A673 (cell line): ENCODE data around the gene SZRD1. TPM values are rescaled to one million over a fixed set of nuclear protein-coding genes. Genes with fewer than 3 reads are reported as not detected.

Source experiments
- BruUV-seq: library from RNA; stranded (reverse); fragments of 400-500 nt; replicated peaks from 2 replicates; lab custom pipeline; 2021; lab: Mats Ljungman, UMichigan
- CTCF ChIA-PET: fragments of 300-600 bp; sonication (Branson Sonifier 250); formaldehyde crosslinking; loops from one replicate; lab custom pipeline; 2022; ENCODE audit warnings: antibody characterized with exemption; lab: Charles Lee
- POLR2A ChIA-PET: fragments of 300-600 bp; sonication (Branson Sonifier 250); formaldehyde crosslinking; loops from one replicate; lab custom pipeline; 2022; ENCODE audit warnings: antibody characterized with exemption; ENCODE audit not compliant: low non-redundant PET; lab: Charles Lee
- DNase-seq: peaks from one replicate; pipeline ENCODE4 v3.0.0-alpha.2; 2015; ENCODE audit warnings: low spot score
- H3K27ac ChIP-seq: fragments of 200-600 bp; sonication (generic); 2 replicates; pipeline ENCODE4 v1.5.1; 2016; ENCODE audit warnings: mixed run types, low read depth, mild to moderate bottlenecking, mixed read lengths, antibody characterized with exemption, low read length; ENCODE audit not compliant: poor library complexity, severe bottlenecking
- H3K27me3 ChIP-seq: fragments of 200-600 bp; sonication (generic); replicated peaks from 2 replicates; pipeline ENCODE4 v1.6.1; 2017; ENCODE audit warnings: mixed run types, low read depth, mild to moderate bottlenecking, mixed read lengths, antibody characterized with exemption, low read length; ENCODE audit not compliant: insufficient read depth, poor library complexity
- H3K36me3 ChIP-seq: fragments of 200-600 bp; sonication (generic); 2 replicates; pipeline ENCODE4 v1.6.1; 2016; ENCODE audit warnings: mixed run types, mild to moderate bottlenecking, mixed read lengths, antibody characterized with exemption, low read length; ENCODE audit not compliant: insufficient read depth, poor library complexity, severe bottlenecking
- H3K4me1 ChIP-seq: fragments of 200-600 bp; sonication (generic); 2 replicates; pipeline ENCODE4 v1.6.1; 2017; ENCODE audit warnings: mixed run types, mild to moderate bottlenecking, mixed read lengths, antibody characterized with exemption, low read length; ENCODE audit not compliant: insufficient read depth, poor library complexity, severe bottlenecking
- H3K4me3 ChIP-seq: fragments of 200-600 bp; sonication (generic); 2 replicates; pipeline ENCODE4 v1.5.1; 2016; ENCODE audit warnings: low read depth, mixed run types, mild to moderate bottlenecking, mixed read lengths, low read length; ENCODE audit not compliant: poor library complexity, severe bottlenecking
- H3K9me3 ChIP-seq: fragments of 200-600 bp; sonication (generic); 2 replicates; pipeline ENCODE4 v1.6.1; 2016; ENCODE audit warnings: mixed run types, low read depth, mild to moderate bottlenecking, mixed read lengths, antibody characterized with exemption, low read length; ENCODE audit not compliant: poor library complexity, severe bottlenecking
- EZH2 ChIP-seq: fragments of 200-600 bp; sonication (generic); IDR thresholded peaks from 2 replicates; pipeline ENCODE4 v1.6.1; 2017; ENCODE audit warnings: borderline replicate concordance, low read depth, mild to moderate bottlenecking, mixed read lengths, antibody characterized with exemption, low read length; ENCODE audit not compliant: poor library complexity, severe bottlenecking
- intact Hi-C: fragments of 100-400 bp; cut with micrococcal nuclease; formaldehyde crosslinking; loops from one replicate; pipeline ENCODE4 v1.10.0; 2022; ENCODE audit not compliant: unreplicated experiment
- total RNA-seq: library from RNA; stranded (reverse); gene quantifications from 2 replicates; pipeline ENCODE4 v1.2.3, GENCODE V29; 2021
- TF ChIP-seq, protein P1 (sequence below): fragments of 300-800, 200-600 bp; sonication (generic); conservative IDR thresholded peaks from 2 replicates; pipeline ENCODE4 v1.5.1; 2017; ENCODE audit warnings: low read depth, mild to moderate bottlenecking, antibody characterized with exemption, low read length, moderate library complexity, mixed read lengths

Gene SZRD1
- total RNA-seq, 1 experiment from 2014 or later: 187 TPM

DNA sequence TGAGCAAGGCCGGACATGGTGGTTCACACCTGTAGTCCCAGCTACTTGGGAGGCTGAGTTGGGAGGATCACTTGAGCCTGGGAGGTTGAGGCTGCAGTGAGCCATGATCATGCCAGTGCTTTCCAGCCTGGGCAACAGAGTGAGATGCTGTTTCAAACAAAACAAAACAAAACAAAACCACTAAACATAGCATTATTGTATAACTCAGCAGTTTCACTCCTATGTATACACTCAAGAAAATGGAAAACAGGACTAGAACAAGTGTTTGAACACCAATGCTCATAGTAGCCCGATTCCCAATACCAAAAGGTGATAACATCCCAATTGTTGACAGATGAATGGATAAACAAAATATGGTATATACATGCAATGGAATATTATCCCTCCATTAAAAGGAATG lies 71.5 kb downstream of the SZRD1 start:
- ChIA-PET POLR2A (no interaction called here), CTCF (no interaction called here)
- BruUV-seq: no TSS peak
- Histone ChIP-seq H3K27me3 (no peaks in the 10 kb centered on the region), H3K36me3 (no peaks in the 10 kb centered on the region), H3K4me1 (peaks cover 8% of the 10 kb centered on the region), H3K27ac (no peak overlapping the region), H3K9me3 (no peaks in the 10 kb centered on the region), H3K4me3 (no peak overlapping the region)
- TF ChIP-seq, protein P1, sequence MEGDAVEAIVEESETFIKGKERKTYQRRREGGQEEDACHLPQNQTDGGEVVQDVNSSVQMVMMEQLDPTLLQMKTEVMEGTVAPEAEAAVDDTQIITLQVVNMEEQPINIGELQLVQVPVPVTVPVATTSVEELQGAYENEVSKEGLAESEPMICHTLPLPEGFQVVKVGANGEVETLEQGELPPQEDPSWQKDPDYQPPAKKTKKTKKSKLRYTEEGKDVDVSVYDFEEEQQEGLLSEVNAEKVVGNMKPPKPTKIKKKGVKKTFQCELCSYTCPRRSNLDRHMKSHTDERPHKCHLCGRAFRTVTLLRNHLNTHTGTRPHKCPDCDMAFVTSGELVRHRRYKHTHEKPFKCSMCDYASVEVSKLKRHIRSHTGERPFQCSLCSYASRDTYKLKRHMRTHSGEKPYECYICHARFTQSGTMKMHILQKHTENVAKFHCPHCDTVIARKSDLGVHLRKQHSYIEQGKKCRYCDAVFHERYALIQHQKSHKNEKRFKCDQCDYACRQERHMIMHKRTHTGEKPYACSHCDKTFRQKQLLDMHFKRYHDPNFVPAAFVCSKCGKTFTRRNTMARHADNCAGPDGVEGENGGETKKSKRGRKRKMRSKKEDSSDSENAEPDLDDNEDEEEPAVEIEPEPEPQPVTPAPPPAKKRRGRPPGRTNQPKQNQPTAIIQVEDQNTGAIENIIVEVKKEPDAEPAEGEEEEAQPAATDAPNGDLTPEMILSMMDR: no peak
- TF ChIP-seq EZH2: no peak
- intact Hi-C loops: no loop called here
- no peak for DNase-seq

DNA sequence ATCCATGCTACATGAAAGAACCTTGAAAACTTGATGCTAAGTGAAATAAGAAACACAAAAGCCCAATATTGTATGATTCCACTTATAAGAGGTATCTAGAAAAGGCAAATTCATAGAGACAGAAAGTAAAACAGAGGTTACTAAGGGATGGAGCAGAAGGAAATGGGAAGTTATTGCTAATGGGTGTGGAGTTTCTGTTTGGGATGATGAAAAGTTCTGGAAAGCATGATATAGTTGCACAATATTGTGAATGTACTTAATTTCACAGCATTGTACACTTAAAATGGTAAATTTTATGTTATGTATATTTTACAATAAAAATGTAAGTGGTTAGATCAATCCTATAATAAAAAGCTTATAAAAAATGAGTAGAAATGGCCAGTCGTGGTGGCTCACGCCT lies 71.9 kb downstream of the SZRD1 start:
- no peak for TF ChIP-seq EZH2
- TF ChIP-seq, protein P1: no peak
- Histone ChIP-seq H3K36me3 (no peaks in the 10 kb centered on the region), H3K27ac (no peak overlapping the region), H3K4me3 (no peak overlapping the region), H3K9me3 (no peaks in the 10 kb centered on the region), H3K27me3 (no peaks in the 10 kb centered on the region), H3K4me1 (peaks cover 8% of the 10 kb centered on the region)
- ChIA-PET CTCF (no interaction called here), POLR2A (no interaction called here)
- DNase-seq: no peak
- no TSS peak for BruUV-seq
- intact Hi-C loops: no loop called here

DNA sequence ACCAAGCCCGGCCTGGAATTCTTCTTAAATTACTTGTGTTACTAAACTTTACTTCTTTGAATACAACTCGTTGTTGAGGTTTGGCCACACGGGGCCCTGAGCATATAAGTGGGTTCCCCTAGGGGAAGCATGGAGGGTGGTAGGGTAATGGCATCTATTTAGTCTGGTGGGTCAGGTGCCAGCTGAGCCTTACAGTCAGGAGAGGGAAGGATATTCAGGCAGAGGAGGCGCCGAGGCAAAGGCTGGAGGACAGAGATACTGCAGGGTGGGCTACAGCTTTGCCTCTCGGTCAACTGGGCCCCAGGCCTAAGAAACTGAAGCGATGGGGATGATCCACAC lies 73.1 kb downstream of the SZRD1 start:
- H3K4me3 ChIP-seq: peak overlapping the region; percentile 93
- no peak for DNase-seq
- no peaks in the 10 kb centered on the region for H3K27me3 ChIP-seq
- peaks cover 8% of the 10 kb centered on the region for H3K36me3 ChIP-seq
- intact Hi-C loops: no loop called here
- CTCF ChIA-PET: interaction anchor here (0.7 to 1.1 kb wide), 2 partner anchors 512 to 679 kb away, joined by 3 to 4 read pairs; no protein-coding TSS in a partner anchor
- H3K27ac ChIP-seq: peak overlapping the region; percentile 80
- TF ChIP-seq, protein P1: no peak
- no peak for TF ChIP-seq EZH2
- no TSS peak for BruUV-seq
- no peaks in the 10 kb centered on the region for H3K9me3 ChIP-seq
- POLR2A ChIA-PET: no interaction called here
- H3K4me1 ChIP-seq: peaks cover 8% of the 10 kb centered on the region
